GM23338 (cell line): ENCODE measurements around the gene SLC51B. TPM values are rescaled to one million over a fixed set of nuclear protein-coding genes. Genes with fewer than 3 reads are reported as not detected.

Experiments used
- ATAC-seq: fragments of 200-7000 bp; cut with Tn5 transposase; 3 replicates; pipeline ENCODE4 v1.9.1; 2020
- DNase-seq: peaks from one replicate; pipeline ENCODE4 v3.0.0-alpha.2; 2015; ENCODE audit warnings: low spot score
- H2AFZ ChIP-seq: fragments of 200-600 bp; sonication (generic); 2 replicates; pipeline ENCODE4 v1.8.0; 2016; ENCODE audit warnings: antibody characterized with exemption, mild to moderate bottlenecking, moderate library complexity
- H3F3A ChIP-seq: fragments of 200-600 bp; sonication (generic); replicated peaks from 2 replicates; pipeline ENCODE4 v1.8.0; 2017; ENCODE audit warnings: antibody characterized with exemption, mixed run types, low read depth
- H3K27ac ChIP-seq: fragments of 200-600 bp; sonication (generic); 2 replicates; pipeline ENCODE4 v1.6.1; 2016; ENCODE audit warnings: low read depth
- H3K27me3 ChIP-seq: fragments of 200-600 bp; sonication (generic); 2 replicates; pipeline ENCODE4 v1.8.0; 2016; ENCODE audit warnings: mild to moderate bottlenecking, mixed run types, moderate library complexity; ENCODE audit not compliant: insufficient read depth
- H3K36me3 ChIP-seq: fragments of 200-600 bp; sonication (generic); 2 replicates; pipeline ENCODE4 v1.8.0; 2016; ENCODE audit warnings: mild to moderate bottlenecking; ENCODE audit not compliant: insufficient read depth
- H3K4me1 ChIP-seq: fragments of 200-600 bp; sonication (generic); 2 replicates; pipeline ENCODE4 v1.8.0; 2016; ENCODE audit warnings: mild to moderate bottlenecking, moderate library complexity; ENCODE audit not compliant: insufficient read depth
- H3K4me2 ChIP-seq: fragments of 200-600 bp; sonication (generic); 2 replicates; pipeline ENCODE4 v1.7.1; 2017; ENCODE audit warnings: mixed run types
- H3K4me3 ChIP-seq: fragments of 200-600 bp; sonication (generic); 2 replicates; pipeline ENCODE4 v1.6.1; 2016; ENCODE audit warnings: mixed run types
- H3K79me2 ChIP-seq: fragments of 200-600 bp; sonication (generic); replicated peaks from 2 replicates; pipeline ENCODE4 v1.8.0; 2017; ENCODE audit warnings: mild to moderate bottlenecking; ENCODE audit not compliant: insufficient read depth
- H3K9me2 ChIP-seq: fragments of 200-600 bp; sonication (generic); 2 replicates; pipeline ENCODE4 v1.8.0; 2017; ENCODE audit not compliant: insufficient read depth
- H4K20me1 ChIP-seq: fragments of 200-600 bp; sonication (generic); replicated peaks from 2 replicates; pipeline ENCODE4 v1.8.0; 2017; ENCODE audit warnings: mild to moderate bottlenecking; ENCODE audit not compliant: insufficient read depth
- H3K27ac Mint-ChIP-seq: 2 replicates; pipeline ENCODE4 v1.8.0; 2020; ENCODE audit warnings: inconsistent platforms, mild to moderate bottlenecking, moderate library complexity, mixed read lengths
- H3K27me3 Mint-ChIP-seq: 3 replicates; pipeline ENCODE4 v1.8.0; 2022; ENCODE audit warnings: low read depth, mild to moderate bottlenecking, moderate library complexity, mixed read lengths, inconsistent platforms; ENCODE audit not compliant: insufficient read depth, poor library complexity
- H3K36me3 Mint-ChIP-seq: 3 replicates; pipeline ENCODE4 v1.8.0; 2021; ENCODE audit warnings: low read depth, mild to moderate bottlenecking, inconsistent platforms, moderate library complexity, mixed read lengths
- H3K4me1 Mint-ChIP-seq: 3 replicates; pipeline ENCODE4 v1.8.0; 2020; ENCODE audit warnings: mild to moderate bottlenecking, inconsistent platforms, mixed read lengths
- H3K4me3 Mint-ChIP-seq: 3 replicates; pipeline ENCODE4 v1.8.0; 2021; ENCODE audit warnings: moderate library complexity, mild to moderate bottlenecking, inconsistent platforms, mixed read lengths
- H3K9me3 Mint-ChIP-seq: 3 replicates; pipeline ENCODE4 v1.8.0; 2020; ENCODE audit warnings: moderate library complexity, mild to moderate bottlenecking, inconsistent platforms, mixed read lengths
- CREB1 ChIP-seq: fragments of 250-450 bp; sonication (Bioruptor Pico); IDR thresholded peaks from 2 replicates; pipeline ENCODE4 v1.5.0; 2020; ENCODE audit warnings: low read depth, mild to moderate bottlenecking, moderate library complexity
- EZH2 ChIP-seq: fragments of 200-600 bp; sonication (generic); IDR thresholded peaks from one replicate; pipeline ENCODE4 v1.8.0; 2017; ENCODE audit warnings: antibody characterized with exemption, mild to moderate bottlenecking, low read depth; ENCODE audit not compliant: unreplicated experiment
- EZH2phosphoT487 ChIP-seq: fragments of 200-600 bp; sonication (generic); IDR thresholded peaks from one replicate; pipeline ENCODE4 v1.8.1; 2018; ENCODE audit warnings: antibody characterized with exemption; ENCODE audit not compliant: unreplicated experiment
- JUNB ChIP-seq: IDR thresholded peaks from one replicate; pipeline ENCODE4 v1.6.1; 2016; ENCODE audit warnings: antibody characterized with exemption; ENCODE audit not compliant: unreplicated experiment
- NANOG ChIP-seq: IDR thresholded peaks from 2 replicates; pipeline ENCODE4 v1.6.1; 2016; ENCODE audit warnings: antibody characterized with exemption, borderline replicate concordance
- STAT1 ChIP-seq: IDR thresholded peaks from one replicate; pipeline ENCODE4 v1.6.1; 2016; ENCODE audit warnings: antibody characterized with exemption; ENCODE audit not compliant: unreplicated experiment
- ZNF114 ChIP-seq: fragments of 250-450 bp; sonication (Bioruptor Pico); IDR thresholded peaks from 2 replicates; pipeline ENCODE4 v1.5.0; 2020; ENCODE audit warnings: mild to moderate bottlenecking, moderate library complexity
- ZNF331 ChIP-seq: fragments of 250-450 bp; sonication (Bioruptor Pico); IDR thresholded peaks from 2 replicates; pipeline ENCODE4 v1.5.0; 2020; ENCODE audit warnings: low read depth, mild to moderate bottlenecking, moderate library complexity
- polyA plus RNA-seq: library from polyadenylated mRNA; unstranded; fragments of >200 nt; fragmentation: Nextera tagmentation; extraction: Ambion mirVana; gene quantifications from 2 replicates; pipeline ENCODE4 v1.2.1, GENCODE V29; 2016
- total RNA-seq: library from RNA; depleted of rRNA; stranded (reverse); fragments of >200 nt; shearing (Covaris generic); gene quantifications from 2 replicates; pipeline ENCODE4 v1.2.3, GENCODE V29; 2014
- TF ChIP-seq, protein P1 (sequence below): fragments of 250-450 bp; sonication (Bioruptor Pico); IDR thresholded peaks from 2 replicates; pipeline ENCODE4 v1.5.0; 2020; ENCODE audit warnings: mild to moderate bottlenecking, moderate library complexity
- TF ChIP-seq, protein P2 (sequence below), 2 experiments: fragments of 200-600 bp in 1 of 2; sonication (generic) in 1 of 2; conservative IDR thresholded peaks; 2 replicates each; pipeline versions ENCODE4 v1.5.1 to v1.6.1; 2016 to 2017; ENCODE audit warnings: antibody characterized with exemption in 2 of 2, low read depth in 2 of 2, mild to moderate bottlenecking in 2 of 2, moderate library complexity in 1 of 2
- TF ChIP-seq, protein P3 (sequence below): IDR thresholded peaks from one replicate; pipeline ENCODE4 v1.6.1; 2018; ENCODE audit warnings: antibody characterized with exemption; ENCODE audit not compliant: unreplicated experiment

SLC51B gene
- total and polyA plus RNA-seq, 2 experiments from 2014 or later = not detected

DNA sequence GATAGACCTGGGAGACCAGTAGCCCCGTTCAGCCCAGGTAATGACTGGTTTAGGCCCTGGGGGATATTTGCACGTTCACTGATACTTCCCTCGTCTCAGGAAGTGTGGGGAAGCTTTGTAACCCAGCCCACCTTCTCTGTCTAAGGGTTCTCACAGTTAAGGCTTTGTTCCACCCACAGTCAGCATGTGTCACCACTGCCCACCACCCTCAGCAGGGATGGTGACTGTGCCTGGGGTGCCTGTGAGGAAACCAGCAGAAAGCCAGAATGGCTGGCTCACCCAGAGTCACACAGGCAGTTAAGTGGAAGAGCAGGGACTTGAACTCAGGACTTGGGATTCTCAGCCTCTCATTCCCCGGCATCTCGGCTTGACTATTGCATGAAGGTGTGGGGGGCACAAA lies 36.6 kb downstream of the SLC51B start (continued):
- TF ChIP-seq, protein P1, sequence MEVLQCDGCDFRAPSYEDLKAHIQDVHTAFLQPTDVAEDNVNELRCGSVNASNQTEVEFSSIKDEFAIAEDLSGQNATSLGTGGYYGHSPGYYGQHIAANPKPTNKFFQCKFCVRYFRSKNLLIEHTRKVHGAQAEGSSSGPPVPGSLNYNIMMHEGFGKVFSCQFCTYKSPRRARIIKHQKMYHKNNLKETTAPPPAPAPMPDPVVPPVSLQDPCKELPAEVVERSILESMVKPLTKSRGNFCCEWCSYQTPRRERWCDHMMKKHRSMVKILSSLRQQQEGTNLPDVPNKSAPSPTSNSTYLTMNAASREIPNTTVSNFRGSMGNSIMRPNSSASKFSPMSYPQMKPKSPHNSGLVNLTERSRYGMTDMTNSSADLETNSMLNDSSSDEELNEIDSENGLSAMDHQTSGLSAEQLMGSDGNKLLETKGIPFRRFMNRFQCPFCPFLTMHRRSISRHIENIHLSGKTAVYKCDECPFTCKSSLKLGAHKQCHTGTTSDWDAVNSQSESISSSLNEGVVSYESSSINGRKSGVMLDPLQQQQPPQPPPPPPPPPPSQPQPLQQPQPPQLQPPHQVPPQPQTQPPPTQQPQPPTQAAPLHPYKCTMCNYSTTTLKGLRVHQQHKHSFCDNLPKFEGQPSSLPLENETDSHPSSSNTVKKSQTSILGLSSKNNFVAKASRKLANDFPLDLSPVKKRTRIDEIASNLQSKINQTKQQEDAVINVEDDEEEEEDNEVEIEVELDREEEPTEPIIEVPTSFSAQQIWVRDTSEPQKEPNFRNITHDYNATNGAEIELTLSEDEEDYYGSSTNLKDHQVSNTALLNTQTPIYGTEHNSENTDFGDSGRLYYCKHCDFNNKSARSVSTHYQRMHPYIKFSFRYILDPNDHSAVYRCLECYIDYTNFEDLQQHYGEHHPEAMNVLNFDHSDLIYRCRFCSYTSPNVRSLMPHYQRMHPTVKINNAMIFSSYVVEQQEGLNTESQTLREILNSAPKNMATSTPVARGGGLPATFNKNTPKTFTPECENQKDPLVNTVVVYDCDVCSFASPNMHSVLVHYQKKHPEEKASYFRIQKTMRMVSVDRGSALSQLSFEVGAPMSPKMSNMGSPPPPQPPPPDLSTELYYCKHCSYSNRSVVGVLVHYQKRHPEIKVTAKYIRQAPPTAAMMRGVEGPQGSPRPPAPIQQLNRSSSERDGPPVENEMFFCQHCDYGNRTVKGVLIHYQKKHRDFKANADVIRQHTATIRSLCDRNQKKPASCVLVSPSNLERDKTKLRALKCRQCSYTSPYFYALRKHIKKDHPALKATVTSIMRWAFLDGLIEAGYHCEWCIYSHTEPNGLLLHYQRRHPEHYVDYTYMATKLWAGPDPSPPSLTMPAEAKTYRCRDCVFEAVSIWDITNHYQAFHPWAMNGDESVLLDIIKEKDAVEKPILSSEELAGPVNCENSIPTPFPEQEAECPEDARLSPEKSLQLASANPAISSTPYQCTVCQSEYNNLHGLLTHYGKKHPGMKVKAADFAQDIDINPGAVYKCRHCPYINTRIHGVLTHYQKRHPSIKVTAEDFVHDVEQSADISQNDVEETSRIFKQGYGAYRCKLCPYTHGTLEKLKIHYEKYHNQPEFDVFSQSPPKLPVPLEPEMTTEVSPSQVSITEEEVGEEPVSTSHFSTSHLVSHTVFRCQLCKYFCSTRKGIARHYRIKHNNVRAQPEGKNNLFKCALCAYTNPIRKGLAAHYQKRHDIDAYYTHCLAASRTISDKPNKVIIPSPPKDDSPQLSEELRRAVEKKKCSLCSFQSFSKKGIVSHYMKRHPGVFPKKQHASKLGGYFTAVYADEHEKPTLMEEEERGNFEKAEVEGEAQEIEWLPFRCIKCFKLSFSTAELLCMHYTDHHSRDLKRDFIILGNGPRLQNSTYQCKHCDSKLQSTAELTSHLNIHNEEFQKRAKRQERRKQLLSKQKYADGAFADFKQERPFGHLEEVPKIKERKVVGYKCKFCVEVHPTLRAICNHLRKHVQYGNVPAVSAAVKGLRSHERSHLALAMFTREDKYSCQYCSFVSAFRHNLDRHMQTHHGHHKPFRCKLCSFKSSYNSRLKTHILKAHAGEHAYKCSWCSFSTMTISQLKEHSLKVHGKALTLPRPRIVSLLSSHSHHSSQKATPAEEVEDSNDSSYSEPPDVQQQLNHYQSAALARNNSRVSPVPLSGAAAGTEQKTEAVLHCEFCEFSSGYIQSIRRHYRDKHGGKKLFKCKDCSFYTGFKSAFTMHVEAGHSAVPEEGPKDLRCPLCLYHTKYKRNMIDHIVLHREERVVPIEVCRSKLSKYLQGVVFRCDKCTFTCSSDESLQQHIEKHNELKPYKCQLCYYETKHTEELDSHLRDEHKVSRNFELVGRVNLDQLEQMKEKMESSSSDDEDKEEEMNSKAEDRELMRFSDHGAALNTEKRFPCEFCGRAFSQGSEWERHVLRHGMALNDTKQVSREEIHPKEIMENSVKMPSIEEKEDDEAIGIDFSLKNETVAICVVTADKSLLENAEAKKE = no peak
- TF ChIP-seq CREB1 (CRISPR knock-in tag) (no peak), ZNF114 (CRISPR knock-in tag) (no peak)

DNA sequence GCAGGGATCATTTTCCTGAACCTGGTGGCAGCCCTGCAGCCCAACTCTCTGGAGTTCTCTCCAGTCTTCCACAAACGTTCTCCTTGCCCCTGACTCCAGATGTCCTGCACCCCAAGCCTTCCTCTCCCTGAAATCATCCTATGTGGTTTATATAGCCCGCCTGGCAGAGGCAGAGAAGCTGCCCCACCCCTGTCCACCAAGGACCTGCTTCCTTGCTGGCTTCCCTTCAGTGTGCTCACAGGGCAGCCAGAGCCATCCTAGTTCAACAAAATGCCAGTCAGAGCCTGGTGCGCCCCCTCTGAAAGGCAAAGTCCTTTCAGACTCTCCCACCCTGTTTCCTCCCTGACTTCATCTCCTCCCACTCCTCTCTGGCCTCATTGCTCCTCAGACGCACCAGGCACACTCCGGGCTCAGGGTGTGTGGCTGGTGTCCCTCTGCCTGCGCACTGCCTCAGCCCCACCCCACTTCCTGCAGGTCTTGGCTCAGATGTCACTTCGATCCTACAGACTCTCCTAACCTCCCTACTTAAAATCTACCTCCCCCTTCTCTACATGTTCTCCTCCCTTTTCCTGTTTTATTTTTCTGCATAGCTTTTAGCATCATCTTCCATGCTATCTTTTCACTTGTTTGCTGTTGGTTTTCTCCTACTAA lies 37.2 kb downstream of the SLC51B start:
- 0 out of 2 replicates have a peak, but pooled peaks cover 3% of the 10 kb centered on the region for H3K27me3 ChIP-seq
- H3K27ac Mint-ChIP-seq = no peak overlapping the region
- TF ChIP-seq CREB1 (CRISPR knock-in tag) (no peak), ZNF331 (CRISPR knock-in tag) (no peak), NANOG (no peak), ZNF114 (CRISPR knock-in tag) (no peak), EZH2phosphoT487 (no peak), EZH2 (no peak), JUNB (no peak), STAT1 (no peak)
- TF ChIP-seq, protein P2, sequence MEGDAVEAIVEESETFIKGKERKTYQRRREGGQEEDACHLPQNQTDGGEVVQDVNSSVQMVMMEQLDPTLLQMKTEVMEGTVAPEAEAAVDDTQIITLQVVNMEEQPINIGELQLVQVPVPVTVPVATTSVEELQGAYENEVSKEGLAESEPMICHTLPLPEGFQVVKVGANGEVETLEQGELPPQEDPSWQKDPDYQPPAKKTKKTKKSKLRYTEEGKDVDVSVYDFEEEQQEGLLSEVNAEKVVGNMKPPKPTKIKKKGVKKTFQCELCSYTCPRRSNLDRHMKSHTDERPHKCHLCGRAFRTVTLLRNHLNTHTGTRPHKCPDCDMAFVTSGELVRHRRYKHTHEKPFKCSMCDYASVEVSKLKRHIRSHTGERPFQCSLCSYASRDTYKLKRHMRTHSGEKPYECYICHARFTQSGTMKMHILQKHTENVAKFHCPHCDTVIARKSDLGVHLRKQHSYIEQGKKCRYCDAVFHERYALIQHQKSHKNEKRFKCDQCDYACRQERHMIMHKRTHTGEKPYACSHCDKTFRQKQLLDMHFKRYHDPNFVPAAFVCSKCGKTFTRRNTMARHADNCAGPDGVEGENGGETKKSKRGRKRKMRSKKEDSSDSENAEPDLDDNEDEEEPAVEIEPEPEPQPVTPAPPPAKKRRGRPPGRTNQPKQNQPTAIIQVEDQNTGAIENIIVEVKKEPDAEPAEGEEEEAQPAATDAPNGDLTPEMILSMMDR (conservative IDR thresholded peaks at IDR 0.05; ENCODE audit: low read depth in 2 of 2) = 0 out of 4 replicates have a peak, but pooled peaks of 1 of the 2 experiments have one; percentile 7
- TF ChIP-seq, protein P3, sequence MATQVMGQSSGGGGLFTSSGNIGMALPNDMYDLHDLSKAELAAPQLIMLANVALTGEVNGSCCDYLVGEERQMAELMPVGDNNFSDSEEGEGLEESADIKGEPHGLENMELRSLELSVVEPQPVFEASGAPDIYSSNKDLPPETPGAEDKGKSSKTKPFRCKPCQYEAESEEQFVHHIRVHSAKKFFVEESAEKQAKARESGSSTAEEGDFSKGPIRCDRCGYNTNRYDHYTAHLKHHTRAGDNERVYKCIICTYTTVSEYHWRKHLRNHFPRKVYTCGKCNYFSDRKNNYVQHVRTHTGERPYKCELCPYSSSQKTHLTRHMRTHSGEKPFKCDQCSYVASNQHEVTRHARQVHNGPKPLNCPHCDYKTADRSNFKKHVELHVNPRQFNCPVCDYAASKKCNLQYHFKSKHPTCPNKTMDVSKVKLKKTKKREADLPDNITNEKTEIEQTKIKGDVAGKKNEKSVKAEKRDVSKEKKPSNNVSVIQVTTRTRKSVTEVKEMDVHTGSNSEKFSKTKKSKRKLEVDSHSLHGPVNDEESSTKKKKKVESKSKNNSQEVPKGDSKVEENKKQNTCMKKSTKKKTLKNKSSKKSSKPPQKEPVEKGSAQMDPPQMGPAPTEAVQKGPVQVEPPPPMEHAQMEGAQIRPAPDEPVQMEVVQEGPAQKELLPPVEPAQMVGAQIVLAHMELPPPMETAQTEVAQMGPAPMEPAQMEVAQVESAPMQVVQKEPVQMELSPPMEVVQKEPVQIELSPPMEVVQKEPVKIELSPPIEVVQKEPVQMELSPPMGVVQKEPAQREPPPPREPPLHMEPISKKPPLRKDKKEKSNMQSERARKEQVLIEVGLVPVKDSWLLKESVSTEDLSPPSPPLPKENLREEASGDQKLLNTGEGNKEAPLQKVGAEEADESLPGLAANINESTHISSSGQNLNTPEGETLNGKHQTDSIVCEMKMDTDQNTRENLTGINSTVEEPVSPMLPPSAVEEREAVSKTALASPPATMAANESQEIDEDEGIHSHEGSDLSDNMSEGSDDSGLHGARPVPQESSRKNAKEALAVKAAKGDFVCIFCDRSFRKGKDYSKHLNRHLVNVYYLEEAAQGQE = no peak

More for the DNA sequence above, 37.2 kb downstream of the SLC51B start:
- Mint-ChIP-seq H3K36me3 (no peaks in the 10 kb centered on the region; the same call in 2 of the 3 replicates), H3K4me3 (peak overlapping the region; percentile 18), H3K27me3 (peaks cover 20% of the 10 kb centered on the region), H3K4me1 (peaks cover 67% of the 10 kb centered on the region), H3K9me3 (peaks cover 3% of the 10 kb centered on the region; the same call in 1 of the 3 replicates)
- H3K4me3 ChIP-seq = peak overlapping the region; percentile 42
- H3K4me1 ChIP-seq = peaks cover 47% of the 10 kb centered on the region
- peak overlapping the region; percentile 80; the same call in 1 of the 2 replicates for H2AFZ ChIP-seq
- ATAC-seq = peak; percentile 30
- H3K79me2 ChIP-seq = no peaks in the 10 kb centered on the region
- DNase-seq = peak; percentile 62
- H3F3A ChIP-seq = peaks cover 29% of the 10 kb centered on the region
- H3K4me2 ChIP-seq = peak overlapping the region; percentile 75
- no peaks in the 10 kb centered on the region for H3K9me2 ChIP-seq
- H3K36me3 ChIP-seq = no peaks in the 10 kb centered on the region
- H4K20me1 ChIP-seq = no peaks in the 10 kb centered on the region
- H3K27ac ChIP-seq = peak overlapping the region; percentile 84
